ENCODE data around the gene HS3ST6. TPM values are rescaled to one million over a fixed set of nuclear protein-coding genes. Genes with fewer than 3 reads are reported as not detected.
"Not testable (repeated sequence)": the region's sequence is repeated elsewhere in the genome, so short reads cannot be mapped to it uniquely, and the experiment has no call there.

HS3ST6 gene
- not detected in 2 replicates for total RNA-seq (2014; rRNA removed; shearing (Covaris generic); ENCODE audit: low replicate concordance)

GRCh38 chr16:1918351-1919326 is at the start of gene HS3ST6:
TSS of gene HS3ST6 (minus strand) at chr16:1918415. CDS start at chr16:1918323, 92 bp downstream.
- no peak for DNase-seq (ENCODE audit: low read depth)
- in situ Hi-C loops (cut with HindIII; ENCODE audit: low pct_unique_long_range_greater_than_20kb, low sequenced_read_pairs): no loop called here

GRCh38 chr16:1966460-1966859 is 48.2 kb upstream of the HS3ST6 start, which contains the start of gene RNF151:
TSS of gene RNF151 (plus strand) at chr16:1966856. CDS start at chr16:1966882, 26 bp downstream.
- in situ Hi-C loops (cut with HindIII; ENCODE audit: low pct_unique_long_range_greater_than_20kb, low sequenced_read_pairs): loop anchor here (10.0 kb wide), 1 partner anchor 102 kb away; no protein-coding TSS in a partner anchor
- no peak for DNase-seq (ENCODE audit: low read depth)

DNA sequence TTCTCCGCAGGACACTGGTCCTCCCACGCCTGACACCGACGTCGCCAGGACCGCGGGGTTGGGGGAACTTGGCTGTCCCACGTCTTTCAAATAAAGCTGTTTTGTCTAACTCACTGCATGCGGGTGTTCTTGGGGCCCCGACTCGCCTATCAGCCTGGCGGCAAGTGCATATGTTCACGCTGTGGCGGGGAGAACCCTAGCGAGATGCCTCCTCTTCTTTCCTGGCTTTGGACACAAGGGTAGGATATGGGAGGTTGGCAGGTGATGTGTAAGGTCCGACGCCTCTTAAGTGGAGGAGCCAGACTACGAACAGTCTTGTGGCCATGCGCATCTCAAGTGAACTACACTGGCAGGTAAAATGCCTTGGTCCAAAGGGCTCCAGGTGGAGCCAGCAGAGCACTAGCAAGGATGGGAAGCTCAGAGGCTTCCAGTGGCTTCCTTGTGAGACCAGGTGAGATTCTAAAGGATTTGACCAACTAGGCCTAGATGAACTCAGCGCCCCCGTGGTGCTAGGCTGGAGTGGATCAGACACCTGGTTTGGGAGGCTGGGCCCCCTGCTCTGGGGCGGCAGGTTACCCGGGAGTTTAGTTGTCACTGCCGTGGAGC is 47.3 kb upstream of the HS3ST6 start:
- in situ Hi-C loops (cut with HindIII; ENCODE audit: low pct_unique_long_range_greater_than_20kb, low sequenced_read_pairs): loop anchor here (10.0 kb wide), 1 partner anchor 101 kb away; no protein-coding TSS in a partner anchor
- no peak for DNase-seq (ENCODE audit: low read depth)

DNA sequence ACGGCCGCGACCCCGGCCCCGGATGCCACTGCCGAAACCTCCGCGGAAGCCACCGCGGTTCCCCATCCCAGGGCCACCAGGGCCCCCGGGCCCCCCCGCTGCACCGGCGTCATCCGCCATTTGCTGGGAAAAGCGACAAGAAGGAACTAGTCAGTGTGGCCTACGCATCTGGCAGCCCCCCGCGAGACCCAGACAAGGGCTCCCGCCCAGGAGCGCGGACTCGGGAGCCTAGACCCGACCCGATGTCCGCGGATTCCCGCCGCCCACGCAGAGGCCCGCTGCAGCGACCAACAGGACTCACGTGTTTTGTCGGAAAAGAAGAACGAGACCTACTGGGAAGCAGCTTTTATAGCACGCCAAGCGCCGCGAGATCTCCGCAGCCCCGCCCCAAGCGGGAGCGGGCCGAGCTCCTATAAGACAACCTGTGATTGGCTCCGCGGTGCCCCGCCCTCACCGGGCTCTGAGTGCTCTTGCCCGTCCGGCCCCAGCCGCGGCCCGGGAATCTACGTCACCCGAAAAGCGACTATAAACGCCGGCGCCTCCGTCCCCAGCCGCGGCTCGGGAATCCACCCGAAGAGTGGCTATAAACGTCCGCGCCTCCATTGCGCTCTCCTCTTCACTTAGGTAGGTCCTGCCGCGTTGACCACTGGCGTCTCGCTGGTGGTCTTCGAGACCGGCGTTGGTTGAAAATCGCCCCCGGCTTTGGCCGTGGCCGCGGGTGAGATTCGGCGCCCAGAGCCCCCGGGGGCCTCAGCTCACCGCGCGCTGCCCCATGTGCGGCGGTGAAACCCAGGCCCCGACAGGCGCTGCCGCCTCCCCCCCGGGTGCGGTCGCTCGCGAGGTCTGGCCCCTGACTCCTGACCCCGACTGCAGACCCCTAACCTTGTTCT is 46.5 kb upstream of the HS3ST6 start, which contains the start of gene RPS2:
Gene RPS2 (minus strand): TSS at position 321 of the 890 bp plus-strand sequence. CDS start 201 bp downstream, at position 120.
- in situ Hi-C loops (cut with HindIII; ENCODE audit: low pct_unique_long_range_greater_than_20kb, low sequenced_read_pairs): loop anchor here (10.0 kb wide), 1 partner anchor 100 kb away; no protein-coding TSS in a partner anchor
- DNase-seq (ENCODE audit: low read depth): peak; percentile 97

- DNase-seq (ENCODE audit: low read depth): no peak
- in situ Hi-C loops (cut with HindIII; ENCODE audit: low pct_unique_long_range_greater_than_20kb, low sequenced_read_pairs): loop anchor here (10.0 kb wide), 1 partner anchor 99 kb away; no protein-coding TSS in a partner anchor
Measured at GRCh38 chr16:1963806-1964505, 45.7 kb upstream of the HS3ST6 start.

- not testable (repeated sequence) for DNase-seq (ENCODE audit: low read depth)
- in situ Hi-C loops (cut with HindIII; ENCODE audit: low pct_unique_long_range_greater_than_20kb, low sequenced_read_pairs): loop anchor here (10.0 kb wide), 1 partner anchor 98 kb away; no protein-coding TSS in a partner anchor
Measured at GRCh38 chr16:1962161-1963153, 44.2 kb upstream of the HS3ST6 start.

- in situ Hi-C loops (cut with HindIII; ENCODE audit: low pct_unique_long_range_greater_than_20kb, low sequenced_read_pairs): loop anchor here (10.0 kb wide), 1 partner anchor 97 kb away; no protein-coding TSS in a partner anchor
- DNase-seq (ENCODE audit: low read depth): no peak
Measured at GRCh38 chr16:1961651-1962067, 43.4 kb upstream of the HS3ST6 start.

DNA sequence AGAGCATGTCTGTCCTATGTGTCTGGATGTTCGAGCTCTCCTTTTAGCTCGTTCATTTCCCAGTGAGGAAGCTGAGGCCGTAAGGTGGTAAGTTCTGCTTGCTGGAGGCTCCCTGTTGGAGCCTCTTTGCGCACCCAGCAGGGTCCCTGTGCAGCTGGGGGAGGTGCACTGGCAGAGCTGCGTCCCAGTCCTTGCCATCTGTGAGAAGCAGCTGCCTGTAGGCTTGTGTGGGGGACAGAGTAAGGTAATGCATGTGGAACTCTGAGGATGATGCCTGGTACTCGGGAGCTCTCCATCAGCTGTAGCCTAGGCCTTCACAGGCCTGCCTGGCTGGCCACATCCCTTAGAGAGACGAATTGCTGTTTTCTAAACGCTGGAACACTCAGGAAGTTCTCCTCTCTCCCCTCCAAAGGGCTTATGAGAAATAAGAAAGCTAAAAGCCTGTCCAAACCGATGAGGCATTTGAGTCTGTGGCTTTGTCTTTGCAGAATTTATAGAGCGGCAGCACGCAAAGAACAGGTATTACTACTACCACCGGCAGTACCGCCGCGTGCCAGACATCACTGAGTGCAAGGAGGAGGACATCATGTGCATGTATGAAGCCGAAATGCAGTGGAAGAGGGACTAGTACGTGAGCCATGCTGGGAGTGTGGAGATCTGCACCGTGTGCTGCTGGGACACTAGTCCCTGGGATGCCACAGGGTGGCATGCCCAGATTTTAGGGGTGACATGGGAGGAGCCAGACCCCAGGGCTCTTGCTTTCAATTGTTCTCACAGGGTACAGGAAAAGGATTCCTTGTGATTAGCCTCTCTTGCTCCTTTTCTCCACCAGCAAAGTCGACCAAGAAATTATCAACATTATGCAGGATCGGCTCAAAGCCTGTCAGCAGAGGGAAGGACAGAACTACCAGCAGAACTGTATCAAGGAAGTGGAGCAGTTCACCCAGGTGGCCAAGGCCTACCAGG is 42.7 kb upstream of the HS3ST6 start:
- DNase-seq (ENCODE audit: low read depth): peak; percentile 54
- in situ Hi-C loops (cut with HindIII; ENCODE audit: low pct_unique_long_range_greater_than_20kb, low sequenced_read_pairs): loop anchor here (10.0 kb wide), 1 partner anchor 96 kb away; no protein-coding TSS in a partner anchor

DNA sequence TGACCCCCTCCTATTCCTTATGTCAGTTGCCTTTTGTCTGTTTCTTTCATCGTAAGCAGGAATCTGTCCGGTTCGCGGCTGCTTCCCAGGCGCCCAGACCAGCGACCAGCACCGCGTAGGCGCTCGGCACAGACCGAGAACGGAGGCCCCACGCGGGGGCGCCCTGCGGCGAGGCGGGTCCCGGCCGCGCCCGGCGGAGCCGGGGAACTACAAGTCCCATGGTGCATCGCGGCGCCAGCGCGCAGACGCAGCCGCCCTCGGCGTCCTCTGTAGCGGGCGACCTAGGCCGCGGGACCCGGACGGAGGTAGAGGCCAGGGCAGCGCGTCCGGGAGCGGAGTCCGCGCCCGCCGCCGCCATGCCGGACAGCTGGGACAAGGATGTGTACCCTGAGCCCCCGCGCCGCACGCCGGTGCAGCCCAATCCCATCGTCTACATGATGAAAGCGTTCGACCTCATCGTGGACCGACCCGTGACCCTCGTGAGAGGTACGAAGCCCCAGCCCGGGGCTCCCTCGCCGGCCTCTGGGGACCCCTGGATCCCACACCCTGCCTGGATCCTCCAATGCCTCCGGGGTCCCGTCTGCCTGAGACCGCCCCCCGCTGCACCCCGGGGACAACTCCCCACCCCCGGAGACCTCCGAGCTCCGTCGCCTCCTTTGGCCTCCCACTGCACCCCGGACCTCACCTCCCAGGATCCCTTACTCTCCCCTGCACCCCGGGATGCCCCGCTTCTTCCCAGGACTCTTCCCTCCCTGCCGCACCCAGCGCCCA is 41.2 kb upstream of the HS3ST6 start, which contains the start of gene NDUFB10:
Gene NDUFB10 (plus strand): TSS at position 270 of the 771 bp plus-strand sequence. CDS start 87 bp downstream, at position 357.
- in situ Hi-C loops (cut with HindIII; ENCODE audit: low pct_unique_long_range_greater_than_20kb, low sequenced_read_pairs): loop anchor here (10.0 kb wide), 1 partner anchor 95 kb away; no protein-coding TSS in a partner anchor
- DNase-seq (ENCODE audit: low read depth): peak; percentile 86

- in situ Hi-C loops (cut with HindIII; ENCODE audit: low pct_unique_long_range_greater_than_20kb, low sequenced_read_pairs): no loop called here
- no peak for DNase-seq (ENCODE audit: low read depth)
Measured at GRCh38 chr16:1958715-1959268, 40.6 kb upstream of the HS3ST6 start.

GRCh38 chr16:1958143-1958491 is 39.9 kb upstream of the HS3ST6 start:
- in situ Hi-C loops (cut with HindIII; ENCODE audit: low pct_unique_long_range_greater_than_20kb, low sequenced_read_pairs); DNase-seq (ENCODE audit: low read depth): not testable (repeated sequence)

- in situ Hi-C loops (cut with HindIII; ENCODE audit: low pct_unique_long_range_greater_than_20kb, low sequenced_read_pairs); DNase-seq (ENCODE audit: low read depth): not testable (repeated sequence)
Measured at GRCh38 chr16:1957434-1958142, 39.4 kb upstream of the HS3ST6 start.

- in situ Hi-C loops (cut with HindIII; ENCODE audit: low pct_unique_long_range_greater_than_20kb, low sequenced_read_pairs): no loop called here
- DNase-seq (ENCODE audit: low read depth): no peak
Measured at GRCh38 chr16:1953734-1954133, 35.5 kb upstream of the HS3ST6 start.
